A549 (cell line): ENCODE measurements around the gene TDP2.

ENCODE experiments used
- CTCF ChIP-seq: fragments of >200 bp; sonication (Bioruptor Twin); formaldehyde crosslinking; IDR thresholded peaks from 3 replicates; pipeline ENCODE4 v1.5.1; 2016
- POLR2A ChIP-seq: IDR thresholded peaks from 2 replicates; pipeline ENCODE4 v1.6.1; 2012; ENCODE audit warnings: mild to moderate bottlenecking, low read length
- TP53 ChIP-seq: fragments of 250-450 bp; sonication (Bioruptor Pico); IDR thresholded peaks from 2 replicates; pipeline ENCODE4 v1.5.0; 2021; ENCODE audit warnings: mild to moderate bottlenecking, moderate library complexity

- TF ChIP-seq TP53 (CRISPR knock-in tag): no peak
- TF ChIP-seq CTCF: no peak
- TF ChIP-seq POLR2A: no peak
Measured at GRCh38 chr6:24646771-24647170, 19.9 kb downstream of the TDP2 start.
